ENCODE measurements around the gene ATP8B3.

GRCh38 chr19:1746401-1747284 lies 65.4 kb downstream of the ATP8B3 start:
- TF ChIP-seq CTCF (IDR thresholded peaks at IDR 0.05) (no peak), POLR2A (IDR thresholded peaks at IDR 0.05) (no peak)

Data from testis (tissue), 2 donors.